Keratinocyte (primary cell): ENCODE results near the gene ATAD1. TPM values are rescaled to one million over a fixed set of nuclear protein-coding genes. Genes with fewer than 3 reads are reported as not detected.

Experiments used
- DNase-seq: peaks from one replicate; pipeline ENCODE4 v3.0.0-alpha.2; 2011; ENCODE audit warnings: low read depth, missing footprints, low spot score
- FAIRE-seq: peaks from 2 replicates; lab custom pipeline; 2011; peaks lifted over from hg19 to GRCh38; lab: Jason Lieb, UNC
- H2AFZ ChIP-seq: 2 replicates; pipeline ENCODE4 v1.6.0; 2012; ENCODE audit warnings: low read length, control low read depth, inconsistent platforms; ENCODE audit not compliant: control insufficient read depth
- H3K27ac ChIP-seq: 2 replicates; pipeline ENCODE4 v1.5.1; 2011; ENCODE audit warnings: low read length; ENCODE audit not compliant: control insufficient read depth, insufficient read depth
- H3K27me3 ChIP-seq: 3 replicates; pipeline ENCODE4 v1.6.0; 2011; ENCODE audit warnings: low read length; ENCODE audit not compliant: control insufficient read depth, insufficient read depth; ENCODE audit errors: extremely low read depth
- H3K36me3 ChIP-seq, 2 experiments: 2 replicates in 1 of 2; 3 replicates in 1 of 2; pipeline ENCODE4 v1.5.1; 2011; ENCODE audit warnings: low read length in 2 of 2, mild to moderate bottlenecking in 1 of 2; ENCODE audit not compliant: control insufficient read depth in 2 of 2, insufficient read depth in 2 of 2; ENCODE audit errors: extremely low read depth in 1 of 2
- H3K4me1 ChIP-seq: 3 replicates; pipeline ENCODE4 v1.5.1; 2011; ENCODE audit warnings: low read length; ENCODE audit not compliant: control insufficient read depth, insufficient read depth; ENCODE audit errors: extremely low read depth
- H3K4me2 ChIP-seq: 3 replicates; pipeline ENCODE4 v1.6.0; 2011; ENCODE audit warnings: low read depth, low read length; ENCODE audit not compliant: control insufficient read depth, insufficient read depth; ENCODE audit errors: extremely low read depth
- H3K4me3 ChIP-seq, 3 experiments: fragments of 200-600 bp in 1 of 3; sonication (generic) in 1 of 3; 2 replicates in 2 of 3; 3 replicates in 1 of 3; pipeline ENCODE4 v1.5.1; 2011 to 2016; ENCODE audit warnings: low read length in 3 of 3, mild to moderate bottlenecking in 3 of 3, control low read depth in 2 of 3, inconsistent platforms in 1 of 3, low read depth in 1 of 3, mixed read lengths in 1 of 3, mixed run types in 1 of 3, moderate library complexity in 1 of 3; ENCODE audit not compliant: control insufficient read depth in 2 of 3, insufficient read depth in 2 of 3; ENCODE audit errors: extremely low read depth in 1 of 3
- H3K79me2 ChIP-seq: 2 replicates; pipeline ENCODE4 v1.6.0; 2012; ENCODE audit warnings: low read length; ENCODE audit not compliant: control insufficient read depth, insufficient read depth
- H3K9ac ChIP-seq: 3 replicates; pipeline ENCODE4 v1.6.0; 2011; ENCODE audit warnings: low read length; ENCODE audit not compliant: control insufficient read depth, insufficient read depth; ENCODE audit errors: extremely low read depth
- H3K9me1 ChIP-seq: 3 replicates; pipeline ENCODE4 v1.6.0; 2011; ENCODE audit warnings: low read length; ENCODE audit not compliant: control insufficient read depth, insufficient read depth; ENCODE audit errors: extremely low read depth
- H3K9me3 ChIP-seq: 2 replicates; pipeline ENCODE4 v1.5.1; 2012; ENCODE audit warnings: low read depth, low read length; ENCODE audit not compliant: control insufficient read depth
- H4K20me1 ChIP-seq: 3 replicates; pipeline ENCODE4 v1.6.0; 2011; ENCODE audit warnings: low read length; ENCODE audit not compliant: control insufficient read depth, insufficient read depth; ENCODE audit errors: extremely low read depth
- CTCF ChIP-seq, 3 experiments: IDR thresholded peaks in 1 of 3; conservative IDR thresholded peaks in 1 of 3; optimal IDR thresholded peaks in 1 of 3; 2 replicates in 2 of 3; 3 replicates in 1 of 3; pipeline versions ENCODE3 to v1.5.1; 2011; ENCODE audit warnings: low read length in 3 of 3, mild to moderate bottlenecking in 3 of 3, moderate library complexity in 2 of 3, control low read depth in 1 of 3, inconsistent platforms in 1 of 3; ENCODE audit not compliant: insufficient read depth in 2 of 3; ENCODE audit errors: extremely low read depth in 1 of 3
- EZH2 ChIP-seq: IDR thresholded peaks from one replicate; pipeline ENCODE4 v1.6.1; 2012; ENCODE audit warnings: inconsistent platforms, mild to moderate bottlenecking, low read length, moderate library complexity
- dilution Hi-C: fragments of 300-500 bp; cut with MboI; formaldehyde crosslinking; loops from one replicate; pipeline ENCODE4 v1.7.0; 2020; ENCODE audit warnings: low sequenced_read_pairs; ENCODE audit not compliant: extremely low pct_ligation_motif_present
- polyA plus RNA-seq, 5 experiments: library from polyadenylated mRNA; depleted of rRNA in 3 of 5; stranded (reverse) in 3 of 5; stranded (forward) in 1 of 5; unstranded in 1 of 5; fragments of >200 nt; gene quantifications; 1 replicate in 1 of 5; 2 replicates in 3 of 5; 3 replicates in 1 of 5; pipeline versions ENCODE4 v1.2.1 to v1.2.3, GENCODE V29; 2011 to 2012; ENCODE audit warnings: missing spikeins in 2 of 5, low read depth in 1 of 5, low replicate concordance in 1 of 5

The ATAD1 gene
- polyA plus RNA-seq, 1 donor (not counting 4 experiments of a cell fraction or from before 2014, with no cell fraction given) = 51.0 TPM

GRCh38 chr10:87764072-87764934 lies 53.7 kb downstream of the ATAD1 start:
- no peak for FAIRE-seq
- H3K9me3 ChIP-seq = no peaks in the 10 kb centered on the region
- no peak for DNase-seq
- H3K4me1 ChIP-seq = peaks cover 5% of the 10 kb centered on the region
- H3K9ac ChIP-seq = no peak overlapping the region
- H3K27me3 ChIP-seq = no peaks in the 10 kb centered on the region
- dilution Hi-C loops = no loop called here
- no peaks in the 10 kb centered on the region for H3K79me2 ChIP-seq
- H4K20me1 ChIP-seq = no peaks in the 10 kb centered on the region
- no peak for TF ChIP-seq EZH2
- no peak for TF ChIP-seq CTCF (optimal IDR thresholded peaks at IDR 0.05 in 1 of 3, IDR thresholded peaks at IDR 0.05 in 1 of 3, conservative IDR thresholded peaks at IDR 0.05 in 1 of 3; ENCODE audit: extremely low read depth in 1 of 3, insufficient read depth in 2 of 3, low read length in 3 of 3)
- H3K27ac ChIP-seq = no peak overlapping the region
- H2AFZ ChIP-seq = no peak overlapping the region
- H3K9me1 ChIP-seq = no peaks in the 10 kb centered on the region
- H3K4me3 ChIP-seq = no peak overlapping the region
- peaks cover 3 to 7% of the 10 kb centered on the region in 2 experiments for H3K36me3 ChIP-seq
- H3K4me2 ChIP-seq = no peak overlapping the region

DNA sequence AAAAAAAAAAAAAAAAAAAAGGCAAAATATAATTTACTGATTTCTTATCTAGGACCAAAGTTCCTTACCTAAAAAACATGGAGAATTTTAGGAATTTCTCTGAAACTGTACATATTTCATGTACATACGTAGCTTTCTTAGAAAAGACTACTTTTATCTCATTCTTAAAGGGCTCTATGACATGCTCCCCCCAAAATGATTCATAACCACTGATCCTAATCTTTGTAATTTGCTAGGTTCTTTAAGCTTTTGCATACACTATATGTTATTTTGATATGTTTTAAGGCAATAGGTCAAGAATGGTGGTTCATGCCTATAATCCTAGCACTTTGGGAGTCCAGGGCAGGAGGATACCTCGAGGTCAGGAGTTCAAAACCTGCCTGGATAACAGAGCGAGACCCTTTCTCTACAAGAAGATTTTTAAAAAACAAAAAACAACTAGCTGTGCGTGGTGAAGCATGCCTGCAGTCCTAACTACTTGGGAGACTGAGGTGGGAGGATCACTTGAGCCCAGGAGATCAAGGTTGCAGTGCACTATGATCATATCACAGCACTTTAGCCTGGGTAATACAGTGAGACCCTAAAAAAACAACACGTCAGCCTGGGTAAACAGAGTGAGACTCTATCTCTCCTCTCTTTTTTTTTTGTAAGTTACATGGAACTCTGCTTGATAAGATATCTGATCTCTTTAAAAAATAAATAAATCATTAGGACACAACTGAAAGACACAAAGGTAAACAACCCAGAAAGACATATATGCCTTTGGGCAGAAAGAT lies 54.8 kb downstream of the ATAD1 start:
- dilution Hi-C loops = no loop called here
- Histone ChIP-seq H3K79me2 (no peaks in the 10 kb centered on the region), H3K36me3 (peaks cover 3 to 4% of the 10 kb centered on the region in 2 experiments), H3K9ac (no peak overlapping the region), H3K4me2 (no peak overlapping the region), H3K27me3 (no peaks in the 10 kb centered on the region), H3K9me3 (no peaks in the 10 kb centered on the region), H4K20me1 (no peaks in the 10 kb centered on the region), H3K27ac (no peak overlapping the region), H2AFZ (no peak overlapping the region), H3K4me1 (peaks cover 5% of the 10 kb centered on the region), H3K9me1 (no peaks in the 10 kb centered on the region), H3K4me3 (no peak overlapping the region)
- no peak for TF ChIP-seq CTCF (optimal IDR thresholded peaks at IDR 0.05 in 1 of 3, IDR thresholded peaks at IDR 0.05 in 1 of 3, conservative IDR thresholded peaks at IDR 0.05 in 1 of 3; ENCODE audit: extremely low read depth in 1 of 3, insufficient read depth in 2 of 3, low read length in 3 of 3)
- TF ChIP-seq EZH2 = no peak
- FAIRE-seq (peak; percentile 43), DNase-seq (no peak)
